ENCODE measurements around the gene GRIA4.

GRIA4 gene

DNA sequence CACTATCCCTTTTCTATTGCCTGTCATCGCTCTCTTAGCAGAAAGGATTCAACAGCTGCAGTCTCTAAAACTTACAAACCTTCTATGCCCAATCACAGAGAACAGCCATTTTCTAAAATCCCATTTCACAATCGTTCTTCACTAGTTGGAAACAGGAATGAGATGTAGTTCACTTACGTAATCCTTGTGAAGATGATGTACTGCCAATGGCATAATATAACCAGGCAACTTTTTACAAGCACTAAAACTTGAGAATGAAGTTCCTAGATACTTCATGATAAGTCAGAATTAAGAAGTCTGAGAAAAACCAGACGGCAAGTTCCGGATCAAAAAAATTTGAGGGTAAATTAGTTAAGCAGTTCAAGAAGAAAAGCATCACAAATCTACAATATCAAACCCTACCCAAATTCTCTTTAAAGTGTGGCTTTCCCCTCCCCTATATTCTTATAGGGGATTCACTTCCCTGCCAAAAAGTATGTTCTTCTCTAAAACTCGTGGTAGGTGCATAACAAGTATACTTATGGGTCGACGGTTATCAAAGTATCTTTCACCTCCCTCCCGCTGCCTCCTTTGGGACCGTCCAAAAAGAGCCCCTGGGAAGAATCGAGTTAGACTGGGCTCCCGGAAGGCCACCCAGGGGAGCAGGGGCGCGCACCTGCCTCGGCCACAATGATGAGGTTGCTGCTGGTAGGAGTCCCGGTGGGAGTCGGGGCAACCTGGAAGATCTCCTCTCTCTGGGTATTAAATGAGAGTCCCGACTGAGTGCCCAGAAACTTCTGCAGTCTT lies 411.5 kb downstream of the GRIA4 start:
- peak; percentile 2 for DNase-seq

DNA sequence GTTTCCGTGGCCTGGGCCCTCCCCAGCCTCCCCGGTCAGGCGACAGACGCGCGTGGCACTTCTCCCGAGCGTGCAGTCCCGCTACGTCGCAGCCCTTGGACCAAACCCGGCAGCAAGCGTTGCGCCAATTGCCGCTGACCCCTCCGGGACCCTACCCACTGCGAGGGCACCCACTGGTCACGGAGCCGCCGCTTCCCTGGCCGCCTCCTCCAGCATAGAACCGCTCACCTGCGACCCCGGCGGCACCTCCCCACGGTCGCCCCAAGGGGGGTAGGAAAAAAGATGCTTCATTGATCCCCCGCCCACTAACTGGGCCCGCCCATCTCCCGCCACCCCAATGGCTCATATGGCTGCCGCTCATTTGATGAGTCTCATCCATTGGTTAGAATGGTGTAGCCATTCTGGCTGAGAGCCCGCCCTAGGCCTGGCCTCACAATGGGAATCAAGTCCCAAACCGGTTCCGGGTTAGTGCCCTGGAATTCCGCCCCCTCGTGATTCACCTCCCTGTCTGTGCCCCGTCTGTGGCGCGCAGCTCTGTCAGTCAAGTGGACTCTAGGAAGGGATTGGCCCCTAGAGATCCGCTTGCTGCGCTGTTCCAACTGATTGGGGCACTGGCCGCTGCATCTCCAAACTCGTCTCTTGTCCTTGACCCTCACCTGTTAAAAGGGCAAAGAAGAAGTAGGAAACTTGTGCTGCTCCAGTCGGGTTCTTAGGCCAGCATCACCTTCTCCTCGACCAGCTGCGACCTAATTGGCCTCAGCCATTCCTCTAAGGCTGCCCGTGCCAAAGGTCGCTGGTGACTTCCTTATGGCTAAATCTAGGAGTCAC lies 412.3 kb downstream of the GRIA4 start, which contains the start of gene MSANTD4:
Gene MSANTD4 (minus strand): TSS at position 274 of the 828 bp plus-strand sequence. CDS start 11,323 bp downstream, outside the sequence.
- peak; percentile 98 for DNase-seq

DNA sequence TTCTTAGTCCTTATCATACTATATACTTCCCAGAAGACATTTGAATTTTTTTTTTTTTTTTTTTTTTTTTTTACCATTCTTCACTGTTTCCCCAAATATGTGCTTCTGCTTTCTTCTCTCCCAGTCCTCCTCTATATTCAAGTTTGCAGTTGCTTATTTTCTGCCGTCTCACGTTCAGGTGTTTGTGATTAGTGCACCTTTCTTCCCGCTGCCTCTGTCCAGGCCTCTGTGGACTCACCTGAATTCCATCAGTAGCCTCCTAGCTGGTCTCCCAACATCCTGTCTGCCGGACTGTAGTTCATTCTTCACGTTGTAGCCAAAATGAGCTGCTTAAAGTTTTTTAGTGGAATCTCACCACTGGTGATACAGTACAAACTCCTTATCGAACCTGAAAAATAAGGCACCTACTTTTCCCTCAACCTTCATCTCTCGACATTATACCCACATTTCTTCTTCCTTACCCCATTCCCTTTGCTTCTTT lies 413.0 kb downstream of the GRIA4 start:
- no peak for DNase-seq

DNA sequence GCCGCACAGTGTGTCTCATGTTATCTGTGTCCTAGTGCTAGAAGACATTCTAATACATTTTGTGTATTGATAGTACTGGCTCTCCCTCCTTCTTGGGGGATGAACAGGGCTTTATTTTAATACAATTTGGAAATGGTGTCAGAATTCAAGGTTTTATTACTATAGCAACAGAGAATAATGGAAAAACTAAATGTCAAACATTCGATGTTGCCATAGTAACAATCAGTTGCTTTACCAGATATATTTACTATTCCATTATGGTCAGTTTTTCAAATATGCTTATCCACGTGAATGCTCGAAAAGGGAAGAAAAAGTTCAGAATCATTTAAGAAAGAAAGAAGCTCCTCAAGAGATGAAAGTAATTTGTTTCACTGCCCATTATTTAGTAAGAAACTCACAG lies 420.7 kb downstream of the GRIA4 start:
- DNase-seq = no peak

DNA sequence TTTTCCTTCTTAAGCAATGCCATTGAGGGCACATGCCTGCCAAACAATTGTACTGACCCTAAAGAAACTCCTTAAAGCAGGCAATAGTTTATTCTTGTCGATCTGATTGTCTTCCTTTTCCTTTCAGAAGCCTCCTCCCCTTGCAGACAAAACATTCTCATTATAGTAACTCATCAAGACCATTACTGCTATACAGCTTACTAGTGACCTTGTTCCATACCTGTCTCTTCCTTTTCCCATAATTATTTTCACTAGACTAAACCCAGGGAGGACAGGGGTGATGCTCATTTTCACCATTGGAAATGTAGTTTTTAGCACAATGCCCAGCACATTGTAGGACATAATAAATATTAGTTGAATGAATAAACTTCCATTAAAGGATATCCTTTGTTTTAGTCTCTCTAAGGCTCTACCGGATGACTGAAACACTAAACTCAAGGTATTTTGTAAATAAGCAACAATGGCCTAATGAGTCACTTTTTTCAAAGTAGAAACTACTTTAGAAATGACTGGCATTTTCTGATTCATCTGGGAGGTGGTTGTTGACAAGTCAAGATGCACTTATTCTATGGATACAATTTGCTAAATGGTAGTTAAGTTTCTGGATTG lies 421.4 kb downstream of the GRIA4 start:
- DNase-seq = no peak
